Measurements from ENCODE around the gene EXOSC2.

Gene EXOSC2

GRCh38 chr9:130743656-130744055 is 50.1 kb downstream of the EXOSC2 start:
- no peak overlapping the region for H3K4me3 ChIP-seq (ENCODE audit: low read length in 2 of 2)
- H3K4me2 ChIP-seq (ENCODE audit: insufficient read depth, low read length, poor library complexity, severe bottlenecking), result no peak overlapping the region
- no peak overlapping the region for H3K18ac ChIP-seq (ENCODE audit: low read length)
- H3K4ac ChIP-seq (ENCODE audit: low read length), result no peak overlapping the region
- H4K8ac ChIP-seq (ENCODE audit: low read depth, low read length), result no peak overlapping the region
- peaks cover 2 to 4% of the 10 kb centered on the region in 2 donors for H3K9me3 ChIP-seq (replicated peaks in 1 of 2; ENCODE audit: control insufficient read depth in 2 of 2, insufficient read depth in 1 of 2, low read depth in 1 of 2, low read length in 2 of 2)
- no peak overlapping the region for H3K14ac ChIP-seq (ENCODE audit: low read length)
- no peak overlapping the region for H3K23ac ChIP-seq (ENCODE audit: low read depth, low read length, poor library complexity)
- no peak for DNase-seq (ENCODE audit: low spot score)
- H3K36me3 ChIP-seq (replicated peaks in 1 of 2; ENCODE audit: control insufficient read depth in 2 of 2, insufficient read depth in 2 of 2, low read length in 2 of 2), result peaks cover 0 to 2% of the 10 kb centered on the region in 2 donors
- peaks cover 2 to 3% of the 10 kb centered on the region in 2 donors for H3K4me1 ChIP-seq (ENCODE audit: control insufficient read depth in 2 of 2, insufficient read depth in 1 of 2, low read depth in 1 of 2, low read length in 2 of 2)
- H2BK15ac ChIP-seq (ENCODE audit: low read length), result no peak overlapping the region
- no peaks in the 10 kb centered on the region for H3K79me1 ChIP-seq (ENCODE audit: low read depth, low read length)
- WGBS, 2 donors (ENCODE audit: extremely low coverage in 2 of 2, insufficient read length in 2 of 2, insufficient replicate concordance in 1 of 2), result no CpG with 5 or more reads among the region's 4 CpGs
- H2AK5ac ChIP-seq (ENCODE audit: low read depth, low read length), result no peak overlapping the region
- no peak overlapping the region for H2BK12ac ChIP-seq (ENCODE audit: low read length)
- H2BK5ac ChIP-seq (ENCODE audit: low read length), result no peak overlapping the region
- H3K27me3 ChIP-seq (ENCODE audit: control insufficient read depth in 3 of 3, insufficient read depth in 3 of 3, low read depth in 1 of 3, low read length in 3 of 3), result no peaks in the 10 kb centered on the region
- no peak overlapping the region for H3K9ac ChIP-seq (ENCODE audit: low read depth, low read length, poor library complexity)
- no peak overlapping the region for H3K27ac ChIP-seq (replicated peaks; ENCODE audit: low read length)
- no peak overlapping the region for H2BK120ac ChIP-seq (ENCODE audit: low read depth, low read length)
- no peak overlapping the region for H4K91ac ChIP-seq (ENCODE audit: low read depth, low read length, poor library complexity)
- H2AFZ ChIP-seq (ENCODE audit: low read length), result no peak overlapping the region

GRCh38 chr9:130745210-130745800 is 51.7 kb downstream of the EXOSC2 start:
- no peak overlapping the region for H2BK120ac ChIP-seq (ENCODE audit: low read depth, low read length)
- H3K4me1 ChIP-seq (ENCODE audit: control insufficient read depth in 2 of 2, insufficient read depth in 1 of 2, low read depth in 1 of 2, low read length in 2 of 2), result peaks cover 2 to 3% of the 10 kb centered on the region in 2 donors
- peaks cover 2 to 4% of the 10 kb centered on the region in 2 donors for H3K9me3 ChIP-seq (replicated peaks in 1 of 2; ENCODE audit: control insufficient read depth in 2 of 2, insufficient read depth in 1 of 2, low read depth in 1 of 2, low read length in 2 of 2)
- H3K4me2 ChIP-seq (ENCODE audit: insufficient read depth, low read length, poor library complexity, severe bottlenecking), result no peak overlapping the region
- no peak overlapping the region for H3K27ac ChIP-seq (replicated peaks; ENCODE audit: low read length)
- no peak overlapping the region for H4K91ac ChIP-seq (ENCODE audit: low read depth, low read length, poor library complexity)
- no peak overlapping the region for H3K4me3 ChIP-seq (ENCODE audit: low read length in 2 of 2)
- no peak overlapping the region for H3K23ac ChIP-seq (ENCODE audit: low read depth, low read length, poor library complexity)
- peaks cover 0 to 2% of the 10 kb centered on the region in 2 donors for H3K36me3 ChIP-seq (replicated peaks in 1 of 2; ENCODE audit: control insufficient read depth in 2 of 2, insufficient read depth in 2 of 2, low read length in 2 of 2)
- H2AFZ ChIP-seq (ENCODE audit: low read length), result no peak overlapping the region
- no peaks in the 10 kb centered on the region for H3K27me3 ChIP-seq (ENCODE audit: control insufficient read depth in 3 of 3, insufficient read depth in 3 of 3, low read depth in 1 of 3, low read length in 3 of 3)
- no peak overlapping the region for H2BK5ac ChIP-seq (ENCODE audit: low read length)
- H3K14ac ChIP-seq (ENCODE audit: low read length), result no peak overlapping the region
- no peak for DNase-seq (ENCODE audit: low spot score)
- H3K4ac ChIP-seq (ENCODE audit: low read length), result no peak overlapping the region
- H2BK12ac ChIP-seq (ENCODE audit: low read length), result no peak overlapping the region
- H3K9ac ChIP-seq (ENCODE audit: low read depth, low read length, poor library complexity), result no peak overlapping the region
- no peak overlapping the region for H2BK15ac ChIP-seq (ENCODE audit: low read length)
- no peaks in the 10 kb centered on the region for H3K79me1 ChIP-seq (ENCODE audit: low read depth, low read length)
- WGBS, 2 donors (ENCODE audit: extremely low coverage in 2 of 2, insufficient read length in 2 of 2, insufficient replicate concordance in 1 of 2), result no CpG with 5 or more reads among the region's 5 CpGs
- no peak overlapping the region for H2AK5ac ChIP-seq (ENCODE audit: low read depth, low read length)
- no peak overlapping the region for H3K18ac ChIP-seq (ENCODE audit: low read length)
- H4K8ac ChIP-seq (ENCODE audit: low read depth, low read length), result no peak overlapping the region

- no peak overlapping the region for H2AK5ac ChIP-seq (ENCODE audit: low read depth, low read length)
- H3K27me3 ChIP-seq (ENCODE audit: control insufficient read depth in 3 of 3, insufficient read depth in 3 of 3, low read depth in 1 of 3, low read length in 3 of 3), result no peaks in the 10 kb centered on the region
- no peak overlapping the region for H3K4me3 ChIP-seq (ENCODE audit: low read length in 2 of 2)
- H3K4me1 ChIP-seq (ENCODE audit: control insufficient read depth in 2 of 2, insufficient read depth in 1 of 2, low read depth in 1 of 2, low read length in 2 of 2), result peaks cover 2 to 3% of the 10 kb centered on the region in 2 donors
- peaks cover 0 to 2% of the 10 kb centered on the region in 2 donors for H3K36me3 ChIP-seq (replicated peaks in 1 of 2; ENCODE audit: control insufficient read depth in 2 of 2, insufficient read depth in 2 of 2, low read length in 2 of 2)
- no peaks in the 10 kb centered on the region for H3K79me1 ChIP-seq (ENCODE audit: low read depth, low read length)
- H2BK12ac ChIP-seq (ENCODE audit: low read length), result no peak overlapping the region
- H3K27ac ChIP-seq (replicated peaks; ENCODE audit: low read length), result no peak overlapping the region
- H3K23ac ChIP-seq (ENCODE audit: low read depth, low read length, poor library complexity), result no peak overlapping the region
- no peak overlapping the region for H2AFZ ChIP-seq (ENCODE audit: low read length)
- H3K9me3 ChIP-seq (replicated peaks in 1 of 2; ENCODE audit: control insufficient read depth in 2 of 2, insufficient read depth in 1 of 2, low read depth in 1 of 2, low read length in 2 of 2), result peaks cover 2 to 4% of the 10 kb centered on the region in 2 donors
- H3K18ac ChIP-seq (ENCODE audit: low read length), result no peak overlapping the region
- H3K4me2 ChIP-seq (ENCODE audit: insufficient read depth, low read length, poor library complexity, severe bottlenecking), result no peak overlapping the region
- no peak overlapping the region for H3K9ac ChIP-seq (ENCODE audit: low read depth, low read length, poor library complexity)
- no peak overlapping the region for H4K8ac ChIP-seq (ENCODE audit: low read depth, low read length)
- DNase-seq (ENCODE audit: low spot score), result no peak
- no peak overlapping the region for H2BK120ac ChIP-seq (ENCODE audit: low read depth, low read length)
- no CpG with 5 or more reads among the region's 5 CpGs for WGBS, 2 donors (ENCODE audit: extremely low coverage in 2 of 2, insufficient read length in 2 of 2, insufficient replicate concordance in 1 of 2)
- H2BK15ac ChIP-seq (ENCODE audit: low read length), result no peak overlapping the region
- H3K14ac ChIP-seq (ENCODE audit: low read length), result no peak overlapping the region
- H2BK5ac ChIP-seq (ENCODE audit: low read length), result no peak overlapping the region
- no peak overlapping the region for H4K91ac ChIP-seq (ENCODE audit: low read depth, low read length, poor library complexity)
- H3K4ac ChIP-seq (ENCODE audit: low read length), result no peak overlapping the region
Observed at GRCh38 chr9:130745829-130746228, 52.2 kb downstream of the EXOSC2 start.

GRCh38 chr9:130746434-130747212 is 53.0 kb downstream of the EXOSC2 start:
- Histone ChIP-seq H2AK5ac (ENCODE audit: low read depth, low read length) (no peak overlapping the region), H3K27ac (replicated peaks; ENCODE audit: low read length) (no peak overlapping the region), H3K23ac (ENCODE audit: low read depth, low read length, poor library complexity) (no peak overlapping the region), H4K91ac (ENCODE audit: low read depth, low read length, poor library complexity) (no peak overlapping the region), H2AFZ (ENCODE audit: low read length) (no peak overlapping the region), H4K8ac (ENCODE audit: low read depth, low read length) (no peak overlapping the region), H3K79me1 (ENCODE audit: low read depth, low read length) (no peaks in the 10 kb centered on the region), H3K9ac (ENCODE audit: low read depth, low read length, poor library complexity) (no peak overlapping the region), H3K4me2 (ENCODE audit: insufficient read depth, low read length, poor library complexity, severe bottlenecking) (no peak overlapping the region), H2BK12ac (ENCODE audit: low read length) (no peak overlapping the region), H3K4me3 (ENCODE audit: low read length in 2 of 2) (no peak overlapping the region), H3K9me3 (replicated peaks in 1 of 2; ENCODE audit: control insufficient read depth in 2 of 2, insufficient read depth in 1 of 2, low read depth in 1 of 2, low read length in 2 of 2) (peaks cover under 1 to 2% of the 10 kb centered on the region in 2 donors), H3K4ac (ENCODE audit: low read length) (no peak overlapping the region), H3K18ac (ENCODE audit: low read length) (no peak overlapping the region), H2BK5ac (ENCODE audit: low read length) (no peak overlapping the region), H2BK15ac (ENCODE audit: low read length) (no peak overlapping the region), H3K4me1 (ENCODE audit: control insufficient read depth in 2 of 2, insufficient read depth in 1 of 2, low read depth in 1 of 2, low read length in 2 of 2) (peaks cover 2 to 3% of the 10 kb centered on the region in 2 donors), H3K27me3 (ENCODE audit: control insufficient read depth in 3 of 3, insufficient read depth in 3 of 3, low read depth in 1 of 3, low read length in 3 of 3) (peaks cover 0 to 2% (median 0%) of the 10 kb centered on the region in 3 experiments), H2BK120ac (ENCODE audit: low read depth, low read length) (no peak overlapping the region), H3K36me3 (replicated peaks in 1 of 2; ENCODE audit: control insufficient read depth in 2 of 2, insufficient read depth in 2 of 2, low read length in 2 of 2) (no peaks in the 10 kb centered on the region), H3K14ac (ENCODE audit: low read length) (no peak overlapping the region)
- no CpG with 5 or more reads among the region's 3 CpGs for WGBS, 2 donors (ENCODE audit: extremely low coverage in 2 of 2, insufficient read length in 2 of 2, insufficient replicate concordance in 1 of 2)
- DNase-seq (ENCODE audit: low spot score), result no peak

Data from neuronal stem cell (in vitro differentiated cells).